HUES6 (cell line): ENCODE measurements around the gene ZC3H12D.
"Not testable (repeated sequence)": the region's sequence is repeated elsewhere in the genome, so short reads cannot be mapped to it uniquely, and the experiment has no call there.

Experiments used
- H3K27ac ChIP-seq: 2 replicates; pipeline ENCODE4 v1.7.0; 2013; ENCODE audit warnings: low read depth, mild to moderate bottlenecking, low read length, inconsistent platforms
- H3K27me3 ChIP-seq: 2 replicates; pipeline ENCODE4 v1.6.1; 2013; ENCODE audit warnings: low read length; ENCODE audit not compliant: control insufficient read depth, insufficient read depth
- H3K36me3 ChIP-seq: 2 replicates; pipeline ENCODE4 v1.6.1; 2013; ENCODE audit warnings: low read length; ENCODE audit not compliant: control insufficient read depth, insufficient read depth
- H3K4me1 ChIP-seq: 2 replicates; pipeline ENCODE4 v1.6.1; 2013; ENCODE audit warnings: low read length; ENCODE audit not compliant: control insufficient read depth, insufficient read depth
- H3K4me3 ChIP-seq: 2 replicates; pipeline ENCODE4 v1.5.1; 2013; ENCODE audit warnings: low read depth, low read length
- H3K9ac ChIP-seq: one replicate; pipeline ENCODE4 v1.6.1; 2013; ENCODE audit warnings: mild to moderate bottlenecking, low read length
- H3K9me3 ChIP-seq: 2 replicates; pipeline ENCODE4 v1.6.1; 2013; ENCODE audit warnings: low read depth, low read length; ENCODE audit not compliant: control insufficient read depth, insufficient read depth

The ZC3H12D gene

GRCh38 chr6:149471801-149472200, 13.0 kb downstream of the ZC3H12D start:
- H3K27ac ChIP-seq, result no peak overlapping the region
- H3K36me3 ChIP-seq, result no peaks in the 10 kb centered on the region
- no peaks in the 10 kb centered on the region for H3K27me3 ChIP-seq
- H3K9ac ChIP-seq, result no peak overlapping the region
- no peaks in the 10 kb centered on the region for H3K9me3 ChIP-seq
- peaks cover 7% of the 10 kb centered on the region for H3K4me1 ChIP-seq
- H3K4me3 ChIP-seq, result no peak overlapping the region

- no peak overlapping the region for H3K27ac ChIP-seq
- H3K4me3 ChIP-seq, result no peak overlapping the region
- H3K36me3 ChIP-seq, result no peaks in the 10 kb centered on the region
- peaks cover 7% of the 10 kb centered on the region for H3K4me1 ChIP-seq
- H3K27me3 ChIP-seq, result no peaks in the 10 kb centered on the region
- H3K9ac ChIP-seq, result no peak overlapping the region
- H3K9me3 ChIP-seq, result no peaks in the 10 kb centered on the region
These were observed 13.9 kb downstream of the ZC3H12D start for GRCh38 chr6:149470948-149471347.

GRCh38 chr6:149468179-149468578, 16.6 kb downstream of the ZC3H12D start:
- Histone ChIP-seq H3K9ac (no peak overlapping the region), H3K9me3 (no peaks in the 10 kb centered on the region), H3K4me3 (no peak overlapping the region), H3K27me3 (no peaks in the 10 kb centered on the region), H3K4me1 (peaks cover 2% of the 10 kb centered on the region; the same call in 1 of the 2 replicates), H3K36me3 (no peaks in the 10 kb centered on the region), H3K27ac (no peak overlapping the region)

- no peaks in the 10 kb centered on the region for H3K9me3 ChIP-seq
- H3K27me3 ChIP-seq, result no peaks in the 10 kb centered on the region
- no peaks in the 10 kb centered on the region for H3K36me3 ChIP-seq
- H3K4me3 ChIP-seq, result no peak overlapping the region
- no peak overlapping the region for H3K27ac ChIP-seq
- H3K4me1 ChIP-seq, result no peaks in the 10 kb centered on the region
- no peak overlapping the region for H3K9ac ChIP-seq
These were observed 17.5 kb downstream of the ZC3H12D start for GRCh38 chr6:149467265-149467664.

GRCh38 chr6:149464411-149464810, 20.4 kb downstream of the ZC3H12D start:
- Histone ChIP-seq H3K4me1 (no peaks in the 10 kb centered on the region), H3K9me3 (no peaks in the 10 kb centered on the region), H3K9ac (no peak overlapping the region), H3K27ac (no peak overlapping the region), H3K27me3 (no peaks in the 10 kb centered on the region), H3K4me3 (no peak overlapping the region), H3K36me3 (no peaks in the 10 kb centered on the region)

GRCh38 chr6:149463781-149464180, 21.0 kb downstream of the ZC3H12D start:
- Histone ChIP-seq H3K27ac (no peak overlapping the region), H3K4me3 (no peak overlapping the region)

GRCh38 chr6:149462712-149463111, 22.1 kb downstream of the ZC3H12D start:
- not testable (repeated sequence) for H3K36me3 ChIP-seq, H3K4me3 ChIP-seq, H3K27me3 ChIP-seq, H3K4me1 ChIP-seq, H3K9me3 ChIP-seq, H3K27ac ChIP-seq, H3K9ac ChIP-seq

More at GRCh38 chr6:149463781-149464180, 21.0 kb downstream of the ZC3H12D start:
- H3K9ac ChIP-seq, result no peak overlapping the region
- no peaks in the 10 kb centered on the region for H3K9me3 ChIP-seq
- no peaks in the 10 kb centered on the region for H3K27me3 ChIP-seq
- H3K4me1 ChIP-seq, result no peaks in the 10 kb centered on the region
- H3K36me3 ChIP-seq, result no peaks in the 10 kb centered on the region

- Histone ChIP-seq H3K36me3 (no peaks in the 10 kb centered on the region), H3K27me3 (no peaks in the 10 kb centered on the region), H3K4me1 (no peaks in the 10 kb centered on the region), H3K9ac (no peak overlapping the region), H3K27ac (no peak overlapping the region), H3K4me3 (no peak overlapping the region), H3K9me3 (no peaks in the 10 kb centered on the region)
These were observed 23.1 kb downstream of the ZC3H12D start for GRCh38 chr6:149461670-149462069.

- not testable (repeated sequence) for H3K9ac ChIP-seq, H3K4me3 ChIP-seq, H3K4me1 ChIP-seq, H3K36me3 ChIP-seq, H3K9me3 ChIP-seq, H3K27ac ChIP-seq, H3K27me3 ChIP-seq
These were observed 24.6 kb downstream of the ZC3H12D start for GRCh38 chr6:149460249-149460648.

GRCh38 chr6:149459761-149460160, 25.1 kb downstream of the ZC3H12D start:
- H3K9me3 ChIP-seq, result no peaks in the 10 kb centered on the region
- H3K27ac ChIP-seq, result no peak overlapping the region
- no peaks in the 10 kb centered on the region for H3K36me3 ChIP-seq
- no peaks in the 10 kb centered on the region for H3K27me3 ChIP-seq
- no peak overlapping the region for H3K4me3 ChIP-seq
- H3K9ac ChIP-seq, result no peak overlapping the region
- H3K4me1 ChIP-seq, result no peaks in the 10 kb centered on the region

- Histone ChIP-seq H3K9me3 (no peaks in the 10 kb centered on the region), H3K4me3 (no peak overlapping the region), H3K27me3 (no peaks in the 10 kb centered on the region), H3K36me3 (no peaks in the 10 kb centered on the region), H3K4me1 (no peaks in the 10 kb centered on the region), H3K9ac (no peak overlapping the region), H3K27ac (no peak overlapping the region)
These were observed 26.0 kb downstream of the ZC3H12D start for GRCh38 chr6:149458806-149459205.

- Histone ChIP-seq H3K4me1 (no peaks in the 10 kb centered on the region), H3K27me3 (no peaks in the 10 kb centered on the region), H3K9me3 (no peaks in the 10 kb centered on the region), H3K4me3 (no peak overlapping the region), H3K9ac (no peak overlapping the region), H3K27ac (no peak overlapping the region), H3K36me3 (no peaks in the 10 kb centered on the region)
These were observed 26.6 kb downstream of the ZC3H12D start for GRCh38 chr6:149458196-149458595.
